ENCODE measurements around the gene JADE3.

Gene JADE3

GRCh38 chrX:46957297-46957696 is 45.1 kb downstream of the JADE3 start:
- TF ChIP-seq CTCF (IDR thresholded peaks at IDR 0.05; ENCODE audit: borderline replicate concordance, extremely low read depth, low read length, poor library complexity, severe bottlenecking) (no peak), EZH2 (IDR thresholded peaks at IDR 0.05; ENCODE audit: borderline replicate concordance, low read depth, low read length, severe bottlenecking) (no peak)
- no peak overlapping the region for H3K27ac ChIP-seq (ENCODE audit: low read length)
- no peak overlapping the region for H3K9ac ChIP-seq (ENCODE audit: low read depth, low read length)
- DNase-seq (no peak), ATAC-seq (ENCODE audit: insufficient read depth, low read depth) (no peak)
- no peak overlapping the region for H3K4me3 ChIP-seq (ENCODE audit: low read depth in 1 of 2, low read length in 2 of 2)
- H3K36me3 ChIP-seq (ENCODE audit: insufficient read depth, low read length) = no peaks in the 10 kb centered on the region
- no peaks in the 10 kb centered on the region for H3K9me3 ChIP-seq (ENCODE audit: insufficient read depth, low read length, severe bottlenecking)
- peaks cover 75% of the 10 kb centered on the region for H3K79me2 ChIP-seq (ENCODE audit: insufficient read depth, low read length)
- H3K27me3 ChIP-seq (ENCODE audit: insufficient read depth, low read length, poor library complexity) = no peaks in the 10 kb centered on the region
- H3K4me2 ChIP-seq (ENCODE audit: insufficient read depth, low read length) = no peak overlapping the region
- H4K20me1 ChIP-seq (ENCODE audit: insufficient read depth, low read length) = peaks cover 6% of the 10 kb centered on the region; the same call in 1 of the 2 replicates
- no peak overlapping the region for H2AFZ ChIP-seq (ENCODE audit: low read depth, low read length)
- H3K4me1 ChIP-seq (ENCODE audit: insufficient read depth, low read length) = peaks cover 44% of the 10 kb centered on the region

GRCh38 chrX:46959101-46959500 is 46.9 kb downstream of the JADE3 start:
- Histone ChIP-seq H3K4me3 (ENCODE audit: low read depth in 1 of 2, low read length in 2 of 2) (no peak overlapping the region), H3K4me2 (ENCODE audit: insufficient read depth, low read length) (no peak overlapping the region), H3K27ac (ENCODE audit: low read length) (no peak overlapping the region; the same call in 1 of the 2 replicates), H2AFZ (ENCODE audit: low read depth, low read length) (no peak overlapping the region), H3K9ac (ENCODE audit: low read depth, low read length) (no peak overlapping the region), H3K36me3 (ENCODE audit: insufficient read depth, low read length) (no peaks in the 10 kb centered on the region), H3K27me3 (ENCODE audit: insufficient read depth, low read length, poor library complexity) (no peaks in the 10 kb centered on the region), H3K4me1 (ENCODE audit: insufficient read depth, low read length) (peaks cover 56% of the 10 kb centered on the region), H3K79me2 (ENCODE audit: insufficient read depth, low read length) (peaks cover 75% of the 10 kb centered on the region), H3K9me3 (ENCODE audit: insufficient read depth, low read length, severe bottlenecking) (no peaks in the 10 kb centered on the region), H4K20me1 (ENCODE audit: insufficient read depth, low read length) (peaks cover 4% of the 10 kb centered on the region; the same call in 1 of the 2 replicates)
- DNase-seq = no peak
- no peak for ATAC-seq (ENCODE audit: insufficient read depth, low read depth)
- TF ChIP-seq EZH2 (IDR thresholded peaks at IDR 0.05; ENCODE audit: borderline replicate concordance, low read depth, low read length, severe bottlenecking) (no peak), CTCF (IDR thresholded peaks at IDR 0.05; ENCODE audit: borderline replicate concordance, extremely low read depth, low read length, poor library complexity, severe bottlenecking) (no peak)

- ATAC-seq (ENCODE audit: insufficient read depth, low read depth) = no peak
- Histone ChIP-seq H3K27ac (ENCODE audit: low read length) (peak overlapping the region; percentile 85), H3K27me3 (ENCODE audit: insufficient read depth, low read length, poor library complexity) (no peaks in the 10 kb centered on the region)
These were observed 47.9 kb downstream of the JADE3 start for GRCh38 chrX:46959985-46960700.

More at GRCh38 chrX:46959985-46960700, 47.9 kb downstream of the JADE3 start:
- no peak for DNase-seq
- Histone ChIP-seq H3K4me1 (ENCODE audit: insufficient read depth, low read length) (peaks cover 56% of the 10 kb centered on the region), H3K4me2 (ENCODE audit: insufficient read depth, low read length) (peak overlapping the region; percentile 48), H3K36me3 (ENCODE audit: insufficient read depth, low read length) (no peaks in the 10 kb centered on the region), H3K9me3 (ENCODE audit: insufficient read depth, low read length, severe bottlenecking) (no peaks in the 10 kb centered on the region), H3K4me3 (ENCODE audit: low read depth in 1 of 2, low read length in 2 of 2) (0 out of 4 replicates have a peak overlapping the region, but pooled peaks of 1 of the 2 experiments have one; percentile 12), H3K9ac (ENCODE audit: low read depth, low read length) (peak overlapping the region; percentile 41), H3K79me2 (ENCODE audit: insufficient read depth, low read length) (peaks cover 78% of the 10 kb centered on the region), H4K20me1 (ENCODE audit: insufficient read depth, low read length) (peaks cover 4% of the 10 kb centered on the region; the same call in 1 of the 2 replicates), H2AFZ (ENCODE audit: low read depth, low read length) (no peak overlapping the region)
- TF ChIP-seq CTCF (IDR thresholded peaks at IDR 0.05; ENCODE audit: borderline replicate concordance, extremely low read depth, low read length, poor library complexity, severe bottlenecking) = no peak
- no peak for TF ChIP-seq EZH2 (IDR thresholded peaks at IDR 0.05; ENCODE audit: borderline replicate concordance, low read depth, low read length, severe bottlenecking)

All from DND-41 (cell line).